RWPE2 (cell line): Measurements from ENCODE around the gene GSDME.

Experiments used
- ATAC-seq: fragments of 200-7000 bp; cut with Tn5 transposase; 3 replicates; pipeline ENCODE4 v1.9.1; 2021; ENCODE audit warnings: low read depth
- DNase-seq: peaks from one replicate; pipeline ENCODE4 v3.0.0-alpha.2; 2020; ENCODE audit warnings: low spot score
- H3K27ac ChIP-seq: fragments of 450-650 bp; 2 replicates; pipeline ENCODE4 v1.5.1; 2017; ENCODE audit warnings: mild to moderate bottlenecking; ENCODE audit not compliant: poor library complexity, severe bottlenecking
- H3K27me3 ChIP-seq: fragments of 250-450 bp; sonication (Bioruptor Pico); 2 replicates; pipeline ENCODE4 v1.5.1; 2021; ENCODE audit warnings: mild to moderate bottlenecking, moderate library complexity; ENCODE audit not compliant: insufficient read depth, poor library complexity, severe bottlenecking
- H3K36me3 ChIP-seq: fragments of 250-450 bp; sonication (Bioruptor Pico); 2 replicates; pipeline ENCODE4 v1.5.1; 2020; ENCODE audit warnings: low read depth, mild to moderate bottlenecking, moderate library complexity
- H3K4me1 ChIP-seq: fragments of 250-450 bp; sonication (Bioruptor Pico); 2 replicates; pipeline ENCODE4 v1.5.1; 2021; ENCODE audit warnings: mild to moderate bottlenecking, moderate library complexity; ENCODE audit not compliant: insufficient read depth, poor library complexity, severe bottlenecking
- H3K4me3 ChIP-seq: fragments of 250-450 bp; sonication (Bioruptor Pico); 2 replicates; pipeline ENCODE4 v1.5.1; 2021; ENCODE audit warnings: mild to moderate bottlenecking, moderate library complexity; ENCODE audit not compliant: severe bottlenecking
- H3K9me3 ChIP-seq: fragments of 250-450 bp; sonication (Bioruptor Pico); 2 replicates; pipeline ENCODE4 v1.5.1; 2021; ENCODE audit warnings: mild to moderate bottlenecking, moderate library complexity; ENCODE audit not compliant: severe bottlenecking
- TF ChIP-seq, protein P1 (sequence below): fragments of 450-650 bp; IDR thresholded peaks from one replicate; pipeline ENCODE4 v1.5.1; 2017; ENCODE audit warnings: mild to moderate bottlenecking, moderate library complexity; ENCODE audit not compliant: poor library complexity, severe bottlenecking

Gene GSDME

DNA sequence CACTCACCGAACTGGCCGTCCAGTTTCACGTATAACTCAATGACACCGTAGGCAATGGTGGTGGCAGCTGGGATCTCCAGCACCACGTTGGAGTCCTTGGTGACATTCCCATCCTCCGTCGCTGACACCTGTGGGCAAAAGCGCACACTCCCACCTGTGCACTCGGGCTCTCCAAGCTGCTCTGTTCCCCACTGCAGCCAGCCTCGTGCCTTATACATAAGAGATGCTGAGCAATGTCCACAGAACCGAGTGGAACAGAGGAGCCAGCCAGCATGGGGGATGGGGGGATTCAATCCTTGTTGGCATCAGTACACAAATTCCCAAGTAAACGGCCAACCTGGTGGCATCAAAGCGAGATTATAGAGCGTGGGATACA lies 40.0 kb downstream of the GSDME start:
- Histone ChIP-seq H3K27me3 (no peaks in the 10 kb centered on the region), H3K36me3 (peaks cover 75% of the 10 kb centered on the region), H3K9me3 (no peaks in the 10 kb centered on the region), H3K4me3 (no peak overlapping the region), H3K27ac (no peak overlapping the region), H3K4me1 (peaks cover 10% of the 10 kb centered on the region)
- ATAC-seq (no peak), DNase-seq (peak; percentile 41)
- TF ChIP-seq, protein P1, sequence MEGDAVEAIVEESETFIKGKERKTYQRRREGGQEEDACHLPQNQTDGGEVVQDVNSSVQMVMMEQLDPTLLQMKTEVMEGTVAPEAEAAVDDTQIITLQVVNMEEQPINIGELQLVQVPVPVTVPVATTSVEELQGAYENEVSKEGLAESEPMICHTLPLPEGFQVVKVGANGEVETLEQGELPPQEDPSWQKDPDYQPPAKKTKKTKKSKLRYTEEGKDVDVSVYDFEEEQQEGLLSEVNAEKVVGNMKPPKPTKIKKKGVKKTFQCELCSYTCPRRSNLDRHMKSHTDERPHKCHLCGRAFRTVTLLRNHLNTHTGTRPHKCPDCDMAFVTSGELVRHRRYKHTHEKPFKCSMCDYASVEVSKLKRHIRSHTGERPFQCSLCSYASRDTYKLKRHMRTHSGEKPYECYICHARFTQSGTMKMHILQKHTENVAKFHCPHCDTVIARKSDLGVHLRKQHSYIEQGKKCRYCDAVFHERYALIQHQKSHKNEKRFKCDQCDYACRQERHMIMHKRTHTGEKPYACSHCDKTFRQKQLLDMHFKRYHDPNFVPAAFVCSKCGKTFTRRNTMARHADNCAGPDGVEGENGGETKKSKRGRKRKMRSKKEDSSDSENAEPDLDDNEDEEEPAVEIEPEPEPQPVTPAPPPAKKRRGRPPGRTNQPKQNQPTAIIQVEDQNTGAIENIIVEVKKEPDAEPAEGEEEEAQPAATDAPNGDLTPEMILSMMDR = no peak

DNA sequence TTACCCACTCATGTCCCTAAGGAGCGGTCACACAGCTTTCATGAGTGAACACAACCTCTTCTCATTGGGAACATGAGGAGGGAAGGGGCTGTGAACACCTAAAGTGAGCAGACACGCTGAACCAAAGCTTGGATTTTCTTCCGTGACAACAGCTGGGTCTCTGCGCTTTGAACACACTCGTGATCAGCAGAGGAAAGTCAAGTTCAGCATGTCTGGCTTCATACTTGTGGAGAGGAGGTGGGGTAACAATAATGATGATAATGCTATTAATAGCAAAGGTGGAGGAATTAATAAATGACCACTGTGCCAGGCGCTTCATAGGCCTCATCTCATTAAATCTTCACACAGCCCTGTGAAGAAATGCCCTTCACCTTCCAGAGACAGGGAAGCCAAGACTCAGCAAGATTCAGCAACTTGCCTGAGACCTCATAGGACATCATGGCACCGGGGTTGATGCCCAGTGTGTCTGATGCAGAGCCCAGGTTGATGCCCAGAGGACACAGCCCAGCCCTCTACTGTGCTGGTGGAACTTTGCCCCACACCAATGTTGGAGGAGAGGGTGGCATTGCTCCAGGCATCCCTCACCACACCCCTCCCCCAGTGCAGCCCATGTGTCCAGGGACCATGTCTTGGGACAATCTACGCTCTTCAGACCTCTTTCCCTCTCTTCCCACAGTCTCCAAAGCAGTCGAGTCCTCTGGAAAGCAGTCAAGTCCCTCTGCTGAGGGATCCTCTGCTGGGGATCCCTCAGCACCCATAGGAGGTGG lies 40.6 kb downstream of the GSDME start:
- H3K4me1 ChIP-seq = peaks cover 5% of the 10 kb centered on the region
- no peak for ATAC-seq
- H3K27me3 ChIP-seq = no peaks in the 10 kb centered on the region
- H3K27ac ChIP-seq = no peak overlapping the region
- H3K4me3 ChIP-seq = no peak overlapping the region
- peaks cover 75% of the 10 kb centered on the region for H3K36me3 ChIP-seq
- TF ChIP-seq, protein P1 = no peak
- DNase-seq = no peak
- no peaks in the 10 kb centered on the region for H3K9me3 ChIP-seq

DNA sequence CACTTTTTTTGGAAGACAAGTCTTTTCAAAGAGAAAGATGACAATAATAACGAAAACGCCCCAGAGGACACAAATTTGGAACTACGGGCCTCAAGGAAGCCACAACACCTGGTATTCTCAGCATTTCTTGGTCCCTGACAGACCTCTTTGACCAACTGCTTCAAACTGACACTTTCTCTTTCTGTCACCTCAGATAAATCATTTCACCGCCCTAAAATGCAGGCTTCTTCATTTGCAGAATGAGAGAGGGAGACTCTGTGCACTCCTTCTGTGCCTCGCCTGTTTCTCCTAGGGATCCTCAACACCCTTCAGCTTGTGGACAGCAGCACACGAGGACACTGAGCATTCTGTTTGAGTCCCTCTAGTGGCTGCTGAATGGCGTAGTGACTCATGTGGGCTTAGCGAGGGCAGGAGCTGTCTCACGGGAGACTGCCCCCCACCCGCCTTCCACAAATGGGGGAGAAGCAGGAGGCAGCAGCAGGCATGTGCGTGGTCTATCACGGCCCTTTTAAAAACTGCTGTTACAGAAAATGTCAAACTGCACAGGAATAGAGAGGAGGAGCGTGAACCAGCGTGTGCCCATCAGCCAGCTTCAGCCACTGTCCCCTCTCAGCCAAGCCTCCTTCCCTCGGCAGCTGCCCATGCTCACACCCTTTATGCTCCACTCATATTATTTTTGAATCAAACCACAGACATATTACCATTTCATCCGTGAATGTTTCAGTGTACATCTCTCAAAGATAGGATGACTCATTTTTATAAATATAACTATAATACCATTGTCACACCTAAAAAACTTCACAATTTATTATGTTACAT lies 41.4 kb downstream of the GSDME start:
- Histone ChIP-seq H3K4me1 (no peaks in the 10 kb centered on the region), H3K27ac (no peak overlapping the region), H3K4me3 (no peak overlapping the region), H3K9me3 (no peaks in the 10 kb centered on the region), H3K36me3 (peaks cover 79% of the 10 kb centered on the region), H3K27me3 (no peaks in the 10 kb centered on the region)
- TF ChIP-seq, protein P1 = peak; percentile 20
- ATAC-seq (peak; percentile 57; the same call in 1 of the 3 replicates), DNase-seq (no peak)

DNA sequence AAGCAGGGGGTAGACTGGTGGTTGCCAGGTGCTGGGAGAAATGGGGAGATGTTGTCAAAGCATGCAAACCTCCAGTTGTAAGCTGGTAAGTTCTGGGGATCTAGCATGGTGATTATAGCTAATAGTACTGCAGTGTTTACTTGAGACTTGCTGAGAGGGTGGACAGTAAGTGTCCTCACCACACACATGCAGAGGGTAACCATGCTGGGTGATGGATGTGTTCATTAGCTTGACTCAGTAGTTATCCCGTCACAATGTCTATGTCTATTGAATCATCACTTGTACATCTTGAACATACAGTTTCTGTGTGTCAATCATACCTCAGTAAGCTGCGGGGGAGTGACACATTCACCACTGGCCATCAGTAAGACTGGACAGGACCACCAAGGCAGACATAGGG lies 42.1 kb downstream of the GSDME start:
- H3K4me1 ChIP-seq = no peaks in the 10 kb centered on the region
- TF ChIP-seq, protein P1 = no peak
- H3K36me3 ChIP-seq = peaks cover 82% of the 10 kb centered on the region
- DNase-seq (no peak), ATAC-seq (no peak)
- H3K9me3 ChIP-seq = no peaks in the 10 kb centered on the region
- no peaks in the 10 kb centered on the region for H3K27me3 ChIP-seq
- H3K27ac ChIP-seq = no peak overlapping the region
- H3K4me3 ChIP-seq = no peak overlapping the region
